OCI-LY1 (cell line): Measurements from ENCODE around the gene MVB12B.

Source experiments
- EZH2 ChIP-seq: fragments of 200-600 bp; sonication (generic), shearing (Covaris generic); IDR thresholded peaks from 2 replicates; pipeline ENCODE4 v1.8.0; 2017; ENCODE audit warnings: borderline replicate concordance, mixed run types, mild to moderate bottlenecking, antibody characterized with exemption, low read length, moderate library complexity, mixed read lengths
- TF ChIP-seq, protein P1 (sequence below): fragments of 200-600 bp; sonication (generic), shearing (Covaris generic); IDR thresholded peaks from 2 replicates; pipeline ENCODE4 v1.5.1; 2017; ENCODE audit warnings: mild to moderate bottlenecking, antibody characterized with exemption, low read length, moderate library complexity, mixed read lengths

DNA sequence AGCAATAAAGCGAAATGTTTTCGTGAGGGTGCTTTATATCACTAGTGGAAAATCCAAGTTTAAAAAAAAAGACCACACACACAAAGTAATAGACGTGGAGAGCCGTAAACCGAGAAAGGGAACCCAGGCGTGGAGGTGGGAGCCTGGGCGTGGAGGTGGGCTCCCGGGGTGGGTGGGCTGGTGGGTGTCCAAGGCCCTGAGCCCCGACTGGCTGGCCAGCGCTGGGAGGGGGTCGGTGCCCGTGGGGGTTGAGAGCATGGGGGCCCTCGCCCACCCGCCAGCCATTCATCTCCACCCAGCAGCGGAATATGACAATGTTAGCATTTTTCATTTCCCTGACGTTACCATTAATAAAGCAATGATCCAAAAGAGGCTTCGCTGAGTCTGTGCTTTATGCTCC lies 135.0 kb downstream of the MVB12B start:
- TF ChIP-seq, protein P1, sequence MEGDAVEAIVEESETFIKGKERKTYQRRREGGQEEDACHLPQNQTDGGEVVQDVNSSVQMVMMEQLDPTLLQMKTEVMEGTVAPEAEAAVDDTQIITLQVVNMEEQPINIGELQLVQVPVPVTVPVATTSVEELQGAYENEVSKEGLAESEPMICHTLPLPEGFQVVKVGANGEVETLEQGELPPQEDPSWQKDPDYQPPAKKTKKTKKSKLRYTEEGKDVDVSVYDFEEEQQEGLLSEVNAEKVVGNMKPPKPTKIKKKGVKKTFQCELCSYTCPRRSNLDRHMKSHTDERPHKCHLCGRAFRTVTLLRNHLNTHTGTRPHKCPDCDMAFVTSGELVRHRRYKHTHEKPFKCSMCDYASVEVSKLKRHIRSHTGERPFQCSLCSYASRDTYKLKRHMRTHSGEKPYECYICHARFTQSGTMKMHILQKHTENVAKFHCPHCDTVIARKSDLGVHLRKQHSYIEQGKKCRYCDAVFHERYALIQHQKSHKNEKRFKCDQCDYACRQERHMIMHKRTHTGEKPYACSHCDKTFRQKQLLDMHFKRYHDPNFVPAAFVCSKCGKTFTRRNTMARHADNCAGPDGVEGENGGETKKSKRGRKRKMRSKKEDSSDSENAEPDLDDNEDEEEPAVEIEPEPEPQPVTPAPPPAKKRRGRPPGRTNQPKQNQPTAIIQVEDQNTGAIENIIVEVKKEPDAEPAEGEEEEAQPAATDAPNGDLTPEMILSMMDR: no peak
- TF ChIP-seq EZH2: no peak
